GM18526 (cell line): ENCODE measurements around the gene C10orf53.

Experiments
- POLR2A ChIP-seq: IDR thresholded peaks from 3 replicates; pipeline ENCODE4 v1.6.1; 2011; ENCODE audit not compliant: insufficient read length; ENCODE audit errors: extremely low read depth

The C10orf53 gene

GRCh38 chr10:49696311-49696710 is 16.9 kb downstream of the C10orf53 start:
- TF ChIP-seq POLR2A = no peak

- no peak for TF ChIP-seq POLR2A
Observed at GRCh38 chr10:49698679-49699078, 19.2 kb downstream of the C10orf53 start.

- no peak for TF ChIP-seq POLR2A
Observed at GRCh38 chr10:49700211-49700610, 20.8 kb downstream of the C10orf53 start.

GRCh38 chr10:49700997-49701396 is 21.5 kb downstream of the C10orf53 start:
- no peak for TF ChIP-seq POLR2A

GRCh38 chr10:49707585-49707984 is 28.1 kb downstream of the C10orf53 start:
- no peak for TF ChIP-seq POLR2A

- TF ChIP-seq POLR2A = no peak
Observed at GRCh38 chr10:49709934-49710333, 30.5 kb downstream of the C10orf53 start.

- no peak for TF ChIP-seq POLR2A
Observed at GRCh38 chr10:49710966-49711365, 31.5 kb downstream of the C10orf53 start.

GRCh38 chr10:49711481-49711880 is 32.0 kb downstream of the C10orf53 start:
- no peak for TF ChIP-seq POLR2A

- TF ChIP-seq POLR2A = no peak
Observed at GRCh38 chr10:49713266-49713665, 33.8 kb downstream of the C10orf53 start.

GRCh38 chr10:49726593-49726992 is 47.1 kb downstream of the C10orf53 start:
- TF ChIP-seq POLR2A = no peak

GRCh38 chr10:49733866-49734265 is 54.4 kb downstream of the C10orf53 start:
- no peak for TF ChIP-seq POLR2A

GRCh38 chr10:49734676-49735075 is 55.2 kb downstream of the C10orf53 start:
- no peak for TF ChIP-seq POLR2A

GRCh38 chr10:49735161-49735560 is 55.7 kb downstream of the C10orf53 start:
- no peak for TF ChIP-seq POLR2A

- TF ChIP-seq POLR2A = no peak
Observed at GRCh38 chr10:49735848-49736563, 56.6 kb downstream of the C10orf53 start.

GRCh38 chr10:49736564-49737113 is 57.2 kb downstream of the C10orf53 start:
- TF ChIP-seq POLR2A = no peak

- TF ChIP-seq POLR2A = no peak
Observed at GRCh38 chr10:49737474-49738201, 58.2 kb downstream of the C10orf53 start.
